Limb (tissue), 2 donors: ENCODE results near the gene ZFYVE16.
"Not testable (repeated sequence)": the region's sequence is repeated elsewhere in the genome, so short reads cannot be mapped to it uniquely, and the experiment has no call there.

Experiments
- DNase-seq, 2 donors: peaks; one replicate each; pipeline ENCODE4 v3.0.0-alpha.2; 2016; ENCODE audit errors: extremely low spot score in 2 of 2

Gene ZFYVE16

GRCh38 chr5:80409367-80409966, 1.6 kb downstream of the ZFYVE16 start:
- peak in 1 of 2 donors; percentile 40 for DNase-seq

GRCh38 chr5:80411589-80412219, 3.8 kb downstream of the ZFYVE16 start:
- no peak for DNase-seq

- DNase-seq, result no peak
Measured at GRCh38 chr5:80414113-80414512, 6.2 kb downstream of the ZFYVE16 start.

- no peak for DNase-seq
Measured at GRCh38 chr5:80417973-80418372, 10.1 kb downstream of the ZFYVE16 start.

GRCh38 chr5:80424365-80424764, 16.5 kb downstream of the ZFYVE16 start:
- DNase-seq, result not testable (repeated sequence)

GRCh38 chr5:80435476-80435875, 27.6 kb downstream of the ZFYVE16 start:
- DNase-seq, result no peak

GRCh38 chr5:80437326-80437725, 29.5 kb downstream of the ZFYVE16 start:
- no peak for DNase-seq

GRCh38 chr5:80438739-80439138, 30.9 kb downstream of the ZFYVE16 start:
- no peak for DNase-seq

- DNase-seq, result no peak
Measured at GRCh38 chr5:80439213-80439612, 31.3 kb downstream of the ZFYVE16 start.

- DNase-seq, result no peak
Measured at GRCh38 chr5:80442742-80443141, 34.9 kb downstream of the ZFYVE16 start.

- DNase-seq, result no peak
Measured at GRCh38 chr5:80453366-80453765, 45.5 kb downstream of the ZFYVE16 start.

- DNase-seq, result no peak
Measured at GRCh38 chr5:80463269-80463668, 55.4 kb downstream of the ZFYVE16 start.

- no peak for DNase-seq
Measured at GRCh38 chr5:80466669-80467485, 59.0 kb downstream of the ZFYVE16 start.

GRCh38 chr5:80468131-80468530, 60.3 kb downstream of the ZFYVE16 start:
- no peak for DNase-seq

GRCh38 chr5:80470631-80471030, 62.8 kb downstream of the ZFYVE16 start:
- DNase-seq, result not testable (repeated sequence)

GRCh38 chr5:80474929-80475328, 67.1 kb downstream of the ZFYVE16 start:
- DNase-seq, result no peak

- DNase-seq, result no peak
Measured at GRCh38 chr5:80479713-80480112, 71.8 kb downstream of the ZFYVE16 start.

GRCh38 chr5:80480354-80480753, 72.5 kb downstream of the ZFYVE16 start:
- DNase-seq, result no peak

- no peak for DNase-seq
Measured at GRCh38 chr5:80481019-80481893, 73.4 kb downstream of the ZFYVE16 start.

- no peak for DNase-seq
Measured at GRCh38 chr5:80482578-80482977, 74.7 kb downstream of the ZFYVE16 start.

- no peak for DNase-seq
Measured at GRCh38 chr5:80483636-80484232, 75.9 kb downstream of the ZFYVE16 start.
